Stomach smooth muscle (tissue), 2 donors: ENCODE results near the gene ZNF148.
A peak's percentile ranks its signal among the peaks of the same experiment; 100 is the strongest.
"Not testable (repeated sequence)": the region's sequence is repeated elsewhere in the genome, so short reads cannot be mapped to it uniquely, and the experiment has no call there.

Experiments
- H3K27ac ChIP-seq: one replicate; pipeline ENCODE4 v1.7.0; 2013; ENCODE audit warnings: mild to moderate bottlenecking, low read length, inconsistent platforms
- H3K27me3 ChIP-seq, 2 donors: one replicate each; pipeline ENCODE4 v1.7.0; 2013; ENCODE audit warnings: low read length in 2 of 2; ENCODE audit not compliant: insufficient read depth in 2 of 2, control insufficient read depth in 1 of 2
- H3K36me3 ChIP-seq, 2 donors: one replicate each; pipeline ENCODE4 v1.7.0; 2013; ENCODE audit warnings: low read length in 2 of 2; ENCODE audit not compliant: control insufficient read depth in 2 of 2, insufficient read depth in 2 of 2
- H3K4me1 ChIP-seq: one replicate; pipeline ENCODE4 v1.7.0; 2013; ENCODE audit warnings: low read length; ENCODE audit not compliant: control insufficient read depth, insufficient read depth
- H3K4me3 ChIP-seq, 2 donors: one replicate each; pipeline ENCODE4 v1.7.0; 2013; ENCODE audit warnings: low read length in 2 of 2
- H3K9ac ChIP-seq, 2 donors: one replicate each; pipeline ENCODE4 v1.7.0; 2013; ENCODE audit warnings: low read length in 2 of 2, mild to moderate bottlenecking in 1 of 2
- H3K9me3 ChIP-seq, 2 donors: one replicate each; pipeline ENCODE4 v1.7.0; 2013; ENCODE audit warnings: low read length in 2 of 2; ENCODE audit not compliant: control insufficient read depth in 2 of 2
- donor health status: healthy.
- donor health status: Pancreatic carcinoma.

ZNF148 gene, protein sequence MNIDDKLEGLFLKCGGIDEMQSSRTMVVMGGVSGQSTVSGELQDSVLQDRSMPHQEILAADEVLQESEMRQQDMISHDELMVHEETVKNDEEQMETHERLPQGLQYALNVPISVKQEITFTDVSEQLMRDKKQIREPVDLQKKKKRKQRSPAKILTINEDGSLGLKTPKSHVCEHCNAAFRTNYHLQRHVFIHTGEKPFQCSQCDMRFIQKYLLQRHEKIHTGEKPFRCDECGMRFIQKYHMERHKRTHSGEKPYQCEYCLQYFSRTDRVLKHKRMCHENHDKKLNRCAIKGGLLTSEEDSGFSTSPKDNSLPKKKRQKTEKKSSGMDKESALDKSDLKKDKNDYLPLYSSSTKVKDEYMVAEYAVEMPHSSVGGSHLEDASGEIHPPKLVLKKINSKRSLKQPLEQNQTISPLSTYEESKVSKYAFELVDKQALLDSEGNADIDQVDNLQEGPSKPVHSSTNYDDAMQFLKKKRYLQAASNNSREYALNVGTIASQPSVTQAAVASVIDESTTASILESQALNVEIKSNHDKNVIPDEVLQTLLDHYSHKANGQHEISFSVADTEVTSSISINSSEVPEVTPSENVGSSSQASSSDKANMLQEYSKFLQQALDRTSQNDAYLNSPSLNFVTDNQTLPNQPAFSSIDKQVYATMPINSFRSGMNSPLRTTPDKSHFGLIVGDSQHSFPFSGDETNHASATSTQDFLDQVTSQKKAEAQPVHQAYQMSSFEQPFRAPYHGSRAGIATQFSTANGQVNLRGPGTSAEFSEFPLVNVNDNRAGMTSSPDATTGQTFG

GRCh38 chr3:125374996-125375941, at the start of gene ZNF148:
Gene ZNF148 (minus strand): TSS chr3:125375325. CDS start chr3:125313640, 61,685 bp downstream.
- Histone ChIP-seq H3K27me3 (no peaks in the 10 kb centered on the region), H3K9me3 (no peaks in the 10 kb centered on the region), H3K4me1 (peaks cover 13% of the 10 kb centered on the region)

DNA sequence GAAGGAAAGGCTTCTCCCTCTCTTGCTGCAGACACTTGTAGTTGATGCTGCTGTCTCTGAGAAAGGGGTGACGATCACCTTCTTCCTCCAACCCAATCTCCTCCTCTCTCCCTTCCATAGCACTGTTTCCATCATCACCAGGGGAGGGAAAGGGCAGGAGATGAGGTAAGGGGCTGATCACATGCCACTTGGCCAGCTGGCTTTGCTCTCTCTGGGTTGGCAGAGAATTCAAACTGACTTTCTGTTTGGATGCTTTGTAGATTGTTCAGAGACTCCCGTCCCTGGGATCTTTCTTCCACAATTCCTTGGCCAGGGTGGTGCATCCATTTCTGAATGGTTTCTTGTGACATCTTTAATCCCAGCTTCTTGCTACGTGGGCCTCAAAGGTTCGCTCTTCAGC, 43.2 kb upstream of the ZNF148 start:
- no peaks in the 10 kb centered on the region for H3K9me3 ChIP-seq
- H3K9ac ChIP-seq, result no peak overlapping the region
- H3K36me3 ChIP-seq, result no peaks in the 10 kb centered on the region
- no peaks in the 10 kb centered on the region for H3K27me3 ChIP-seq
- no peaks in the 10 kb centered on the region for H3K4me1 ChIP-seq
- H3K27ac ChIP-seq, result no peak overlapping the region
- H3K4me3 ChIP-seq, result no peak overlapping the region

More at GRCh38 chr3:125374996-125375941, at the start of gene ZNF148:
- Histone ChIP-seq H3K36me3 (no peaks in the 10 kb centered on the region), H3K9ac (peak within 1 kb of the TSS; percentile 94 to 95), H3K27ac (peak within 1 kb of the TSS; percentile 75), H3K4me3 (peak within 1 kb of the TSS; percentile 87 to 89)

- H3K36me3 ChIP-seq, result no peaks in the 10 kb centered on the region
- no peaks in the 10 kb centered on the region for H3K27me3 ChIP-seq
- H3K9ac ChIP-seq, result no peak overlapping the region
- H3K9me3 ChIP-seq, result no peaks in the 10 kb centered on the region
- H3K4me1 ChIP-seq, result no peaks in the 10 kb centered on the region
- H3K27ac ChIP-seq, result no peak overlapping the region
- H3K4me3 ChIP-seq, result no peak overlapping the region
Observed at GRCh38 chr3:125416235-125416634, 41.1 kb upstream of the ZNF148 start.

DNA sequence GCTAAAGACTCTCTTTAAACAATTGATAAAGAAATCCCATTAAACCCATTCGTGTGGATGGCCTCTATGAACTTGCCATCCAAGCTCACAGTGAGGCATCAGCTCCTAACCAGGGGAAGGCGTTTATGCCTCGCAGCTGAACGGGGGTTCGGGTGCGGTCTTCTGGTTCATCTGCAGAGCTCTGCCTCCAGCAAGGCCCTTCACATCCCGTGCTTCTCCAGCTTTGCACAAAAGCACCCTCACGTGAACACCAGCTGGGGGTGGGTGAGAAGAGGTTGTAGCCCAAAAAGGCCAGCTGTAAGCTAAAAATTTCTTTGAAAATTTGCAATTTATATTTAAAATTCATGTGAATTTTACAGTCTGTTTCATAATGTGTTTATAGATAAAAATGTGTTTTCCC, 39.5 kb upstream of the ZNF148 start:
- Histone ChIP-seq H3K4me3 (no peak overlapping the region), H3K4me1 (no peaks in the 10 kb centered on the region), H3K27me3 (no peaks in the 10 kb centered on the region), H3K9ac (no peak overlapping the region), H3K27ac (no peak overlapping the region), H3K36me3 (no peaks in the 10 kb centered on the region), H3K9me3 (no peaks in the 10 kb centered on the region)

DNA sequence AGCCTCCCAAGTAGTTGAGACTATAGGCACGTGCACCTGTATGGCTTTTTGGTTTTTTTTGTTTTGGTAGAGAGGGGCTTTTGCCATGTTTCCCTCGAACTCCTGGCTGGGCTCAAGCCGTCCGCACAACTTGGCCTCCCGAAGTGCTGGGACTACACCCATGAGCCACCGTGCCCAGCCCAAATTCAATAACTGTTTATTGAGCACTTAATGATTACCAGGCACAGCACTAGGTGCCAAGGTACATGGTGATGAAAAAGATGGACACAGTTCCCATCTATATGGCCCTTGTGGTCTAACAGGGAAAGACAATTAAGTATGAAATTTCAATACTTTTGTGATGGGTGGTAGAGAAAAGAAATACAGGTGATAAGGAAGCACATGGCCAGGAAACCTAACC, 35.8 kb upstream of the ZNF148 start:
- Histone ChIP-seq H3K4me1 (no peaks in the 10 kb centered on the region), H3K9me3 (no peaks in the 10 kb centered on the region), H3K9ac (no peak overlapping the region), H3K27me3 (no peaks in the 10 kb centered on the region), H3K36me3 (no peaks in the 10 kb centered on the region), H3K27ac (no peak overlapping the region), H3K4me3 (no peak overlapping the region)

GRCh38 chr3:125406070-125406469, 30.9 kb upstream of the ZNF148 start:
- no peaks in the 10 kb centered on the region for H3K9me3 ChIP-seq

DNA sequence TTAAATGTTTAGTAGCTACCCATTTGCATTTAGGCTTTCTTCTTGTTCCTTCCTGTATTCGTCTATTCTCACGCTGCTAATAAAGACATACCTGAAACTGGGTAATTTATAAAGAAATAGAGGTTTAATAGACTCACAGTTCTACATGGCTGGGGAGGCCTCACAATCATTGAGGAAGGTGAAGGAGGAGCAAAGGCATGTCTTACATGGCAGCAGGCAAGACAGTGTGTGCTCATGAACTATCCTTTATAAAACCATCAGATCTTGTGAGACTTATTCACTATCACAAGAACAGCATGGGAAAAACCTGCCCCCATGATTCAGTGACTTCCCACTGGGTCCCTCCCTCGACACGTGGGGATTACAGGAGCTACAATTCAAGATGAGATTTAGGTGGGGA, 30.4 kb upstream of the ZNF148 start:
- H3K27ac ChIP-seq, H3K4me3 ChIP-seq, H3K9ac ChIP-seq, H3K9me3 ChIP-seq, H3K27me3 ChIP-seq, H3K36me3 ChIP-seq, H3K4me1 ChIP-seq: not testable (repeated sequence)

More at GRCh38 chr3:125406070-125406469, 30.9 kb upstream of the ZNF148 start:
- H3K27ac ChIP-seq, result no peak overlapping the region
- H3K27me3 ChIP-seq, result no peaks in the 10 kb centered on the region
- H3K36me3 ChIP-seq, result no peaks in the 10 kb centered on the region
- H3K9ac ChIP-seq, result no peak overlapping the region
- H3K4me3 ChIP-seq, result no peak overlapping the region
- H3K4me1 ChIP-seq, result no peaks in the 10 kb centered on the region

- no peak overlapping the region for H3K27ac ChIP-seq
- no peaks in the 10 kb centered on the region for H3K36me3 ChIP-seq
- no peaks in the 10 kb centered on the region for H3K4me1 ChIP-seq
Observed at GRCh38 chr3:125403789-125404188, 28.7 kb upstream of the ZNF148 start.

GRCh38 chr3:125402639-125403038, 27.5 kb upstream of the ZNF148 start:
- no peak overlapping the region for H3K9ac ChIP-seq
- H3K4me3 ChIP-seq, result no peak overlapping the region
- no peaks in the 10 kb centered on the region for H3K4me1 ChIP-seq
- no peaks in the 10 kb centered on the region for H3K27me3 ChIP-seq
- H3K36me3 ChIP-seq, result no peaks in the 10 kb centered on the region
- no peak overlapping the region for H3K27ac ChIP-seq
- H3K9me3 ChIP-seq, result peaks cover 0 to 2% of the 10 kb centered on the region in 2 donors

More at GRCh38 chr3:125403789-125404188, 28.7 kb upstream of the ZNF148 start:
- Histone ChIP-seq H3K9ac (no peak overlapping the region), H3K4me3 (no peak overlapping the region), H3K9me3 (no peaks in the 10 kb centered on the region), H3K27me3 (no peaks in the 10 kb centered on the region)

- no peak overlapping the region for H3K27ac ChIP-seq
Observed at GRCh38 chr3:125401402-125401801, 26.3 kb upstream of the ZNF148 start.

More at GRCh38 chr3:125401402-125401801, 26.3 kb upstream of the ZNF148 start:
- Histone ChIP-seq H3K4me3 (no peak overlapping the region), H3K36me3 (no peaks in the 10 kb centered on the region), H3K4me1 (no peaks in the 10 kb centered on the region), H3K9ac (no peak overlapping the region), H3K9me3 (peaks cover 0 to 2% of the 10 kb centered on the region in 2 donors), H3K27me3 (peaks cover 0 to 2% of the 10 kb centered on the region in 2 donors)
